ENCODE results near the gene C10orf71. TPM values are rescaled to one million over a fixed set of nuclear protein-coding genes. Genes with fewer than 3 reads are reported as not detected.

The C10orf71 gene
- total RNA-seq, 1 donor from 2014 or later: not detected

GRCh38 chr10:49332333-49332732, 33.4 kb downstream of the C10orf71 start:
- intact Hi-C loops (cut with micrococcal nuclease): no loop called here

GRCh38 chr10:49332768-49333167, 33.8 kb downstream of the C10orf71 start:
- intact Hi-C loops (cut with micrococcal nuclease): no loop called here

DNA sequence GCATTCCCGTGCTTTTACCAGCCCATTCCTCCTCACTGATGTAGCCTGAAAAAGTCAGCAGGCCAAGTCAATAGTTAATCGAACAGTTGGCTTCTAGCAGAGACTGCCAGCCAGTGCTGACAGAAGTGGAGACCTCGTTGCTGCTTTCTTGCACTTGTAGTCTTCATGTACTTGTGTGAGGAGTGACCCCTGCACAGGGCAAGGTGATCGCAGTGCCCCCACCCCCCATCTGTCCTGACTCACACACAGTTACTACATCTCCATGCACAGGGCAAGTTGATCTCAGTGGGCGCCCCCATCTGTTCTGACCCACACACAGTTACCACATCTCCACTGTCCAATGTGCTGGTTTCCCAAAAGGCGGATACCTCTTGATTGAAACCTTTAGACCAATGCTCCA, 34.2 kb downstream of the C10orf71 start:
- intact Hi-C loops (cut with micrococcal nuclease): no loop called here

DNA sequence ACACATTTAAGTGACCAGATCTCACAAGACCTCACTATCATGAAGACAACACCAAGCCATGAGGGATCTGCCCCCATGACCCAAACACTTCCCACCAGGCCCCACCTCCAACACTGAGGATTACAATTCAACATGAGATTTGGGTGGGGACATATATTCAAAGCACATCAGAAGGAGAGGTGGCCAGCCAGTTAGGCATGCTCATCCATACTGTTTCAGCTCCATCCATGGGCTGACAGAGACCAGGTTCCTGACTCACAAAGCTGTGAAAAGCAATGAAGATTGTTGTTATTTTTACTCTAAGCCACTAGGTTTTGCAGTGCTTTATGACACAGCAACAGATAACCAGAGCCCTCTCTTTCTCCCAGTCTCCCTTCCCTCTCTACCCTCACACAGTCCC, 36.0 kb downstream of the C10orf71 start:
- intact Hi-C loops (cut with micrococcal nuclease): no loop called here

GRCh38 chr10:49335364-49335972, 36.5 kb downstream of the C10orf71 start:
- intact Hi-C loops (cut with micrococcal nuclease): no loop called here

DNA sequence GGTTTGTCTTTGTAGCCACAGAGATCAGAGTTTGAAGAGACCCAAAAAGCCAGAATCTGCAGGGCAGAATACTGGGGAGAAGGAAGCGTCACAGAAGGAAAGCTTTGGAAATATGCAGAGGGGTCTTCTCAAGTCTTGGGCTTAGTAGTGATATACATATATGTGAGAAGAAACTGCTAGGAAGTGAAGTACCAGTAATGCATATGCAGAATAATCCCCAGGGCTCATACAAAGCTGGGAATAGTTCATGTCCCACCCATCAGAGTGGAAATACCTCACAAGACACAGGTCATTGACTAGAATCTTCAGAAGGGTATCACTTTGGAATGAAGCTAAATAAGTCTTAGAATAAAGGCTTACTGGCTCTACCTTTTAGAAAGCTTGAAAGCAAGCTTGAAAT, 39.6 kb downstream of the C10orf71 start:
- intact Hi-C loops (cut with micrococcal nuclease): no loop called here

- intact Hi-C loops (cut with micrococcal nuclease): no loop called here
Observed at GRCh38 chr10:49344840-49345239, 45.9 kb downstream of the C10orf71 start.

DNA sequence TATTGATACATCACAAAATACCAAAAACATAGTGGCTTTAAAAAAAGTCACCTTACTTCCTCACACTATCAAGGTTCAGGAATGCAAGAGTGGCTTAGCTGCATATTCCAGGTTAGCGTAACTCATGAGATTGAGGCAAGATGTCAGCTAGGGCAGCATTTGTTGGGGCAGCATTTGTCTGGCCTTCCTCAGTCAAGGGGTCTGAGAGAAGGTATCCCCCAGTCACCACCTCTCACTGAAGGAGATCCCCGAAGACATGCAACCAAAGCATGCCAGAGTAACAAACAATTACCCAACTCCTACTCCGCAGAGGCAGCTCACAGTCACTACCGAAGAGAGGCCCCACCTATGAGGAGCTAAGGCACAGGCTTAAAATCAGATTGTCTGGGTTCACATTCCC, 48.4 kb downstream of the C10orf71 start:
- intact Hi-C loops (cut with micrococcal nuclease): no loop called here

DNA sequence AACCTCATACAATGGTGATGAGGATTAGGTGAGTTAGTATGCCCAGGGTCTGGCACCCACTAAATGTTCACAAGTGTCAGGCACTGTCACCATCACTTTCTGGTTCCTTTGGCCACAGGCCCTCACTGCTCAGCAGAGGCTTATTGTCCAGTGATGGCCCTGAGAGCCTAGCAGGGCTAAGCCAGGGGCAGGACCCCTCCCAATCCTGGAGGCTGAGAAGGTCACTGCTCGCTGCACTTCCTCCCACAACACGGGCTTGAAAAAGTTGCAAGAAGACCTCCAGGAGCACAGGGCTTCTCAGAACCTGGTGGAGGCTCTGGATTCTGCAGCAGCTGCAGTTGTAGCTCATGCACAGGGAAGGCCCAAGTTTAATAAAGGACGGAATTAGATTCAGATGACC, 48.9 kb downstream of the C10orf71 start:
- intact Hi-C loops (cut with micrococcal nuclease): no loop called here

- intact Hi-C loops (cut with micrococcal nuclease): no loop called here
Observed at GRCh38 chr10:49348593-49348992, 49.6 kb downstream of the C10orf71 start.

DNA sequence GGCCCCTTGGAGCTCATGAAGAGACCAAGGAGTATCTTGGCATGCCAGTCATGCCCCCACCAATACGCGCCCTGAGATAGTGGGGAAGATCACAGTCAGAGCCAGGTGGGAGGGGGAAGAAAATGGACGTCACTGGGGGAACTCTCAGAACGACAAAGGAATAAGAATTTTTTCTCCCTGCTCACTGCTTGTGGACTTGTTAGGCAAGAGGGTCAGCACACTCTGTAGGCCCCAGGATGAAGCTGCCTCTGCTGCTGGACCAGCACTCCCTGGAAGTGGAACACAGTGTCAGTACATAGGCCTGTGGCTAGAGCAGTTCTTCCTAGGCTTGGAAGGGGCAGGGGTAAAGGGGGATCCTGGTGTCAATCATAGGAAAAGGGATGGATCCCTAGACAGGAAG, 50.4 kb downstream of the C10orf71 start:
- intact Hi-C loops (cut with micrococcal nuclease): no loop called here

- intact Hi-C loops (cut with micrococcal nuclease): no loop called here
Observed at GRCh38 chr10:49350138-49350537, 51.2 kb downstream of the C10orf71 start.

DNA sequence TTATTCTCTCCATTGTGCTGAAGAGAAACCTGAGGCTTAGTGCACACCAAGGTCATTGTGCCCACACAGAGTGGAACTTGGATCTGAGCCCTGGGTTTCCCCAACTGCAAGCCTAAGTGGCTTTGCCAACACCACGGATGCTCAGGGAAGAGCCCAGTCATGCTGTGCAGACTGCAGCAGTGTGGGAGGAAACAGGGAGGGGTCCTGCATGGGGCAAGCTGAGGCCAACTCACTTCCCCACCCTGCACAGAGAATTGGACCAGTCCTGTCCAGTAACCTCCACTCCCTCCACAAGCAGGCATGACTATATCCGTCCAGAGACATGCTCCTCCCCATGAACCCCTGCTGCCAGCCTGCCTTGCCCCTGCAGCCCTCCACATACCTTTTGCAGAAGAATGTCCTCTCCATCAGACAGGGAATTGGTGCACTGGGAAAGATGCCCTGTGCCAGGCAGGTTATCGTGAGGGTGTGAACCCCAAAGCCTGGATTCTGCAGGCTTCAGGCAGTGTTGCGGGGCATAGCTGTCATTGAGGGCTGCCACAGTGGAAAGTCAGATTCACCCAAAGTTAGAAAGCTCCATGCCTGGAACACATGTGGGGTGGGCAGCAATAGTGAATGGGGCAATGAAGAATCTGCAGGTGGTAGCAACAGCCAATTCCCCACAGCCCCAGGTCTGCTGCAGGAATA, 52.0 kb downstream of the C10orf71 start:
- intact Hi-C loops (cut with micrococcal nuclease): no loop called here

GRCh38 chr10:49351669-49352068, 52.7 kb downstream of the C10orf71 start:
- intact Hi-C loops (cut with micrococcal nuclease): no loop called here

GRCh38 chr10:49352323-49352722, 53.4 kb downstream of the C10orf71 start:
- intact Hi-C loops (cut with micrococcal nuclease): no loop called here

DNA sequence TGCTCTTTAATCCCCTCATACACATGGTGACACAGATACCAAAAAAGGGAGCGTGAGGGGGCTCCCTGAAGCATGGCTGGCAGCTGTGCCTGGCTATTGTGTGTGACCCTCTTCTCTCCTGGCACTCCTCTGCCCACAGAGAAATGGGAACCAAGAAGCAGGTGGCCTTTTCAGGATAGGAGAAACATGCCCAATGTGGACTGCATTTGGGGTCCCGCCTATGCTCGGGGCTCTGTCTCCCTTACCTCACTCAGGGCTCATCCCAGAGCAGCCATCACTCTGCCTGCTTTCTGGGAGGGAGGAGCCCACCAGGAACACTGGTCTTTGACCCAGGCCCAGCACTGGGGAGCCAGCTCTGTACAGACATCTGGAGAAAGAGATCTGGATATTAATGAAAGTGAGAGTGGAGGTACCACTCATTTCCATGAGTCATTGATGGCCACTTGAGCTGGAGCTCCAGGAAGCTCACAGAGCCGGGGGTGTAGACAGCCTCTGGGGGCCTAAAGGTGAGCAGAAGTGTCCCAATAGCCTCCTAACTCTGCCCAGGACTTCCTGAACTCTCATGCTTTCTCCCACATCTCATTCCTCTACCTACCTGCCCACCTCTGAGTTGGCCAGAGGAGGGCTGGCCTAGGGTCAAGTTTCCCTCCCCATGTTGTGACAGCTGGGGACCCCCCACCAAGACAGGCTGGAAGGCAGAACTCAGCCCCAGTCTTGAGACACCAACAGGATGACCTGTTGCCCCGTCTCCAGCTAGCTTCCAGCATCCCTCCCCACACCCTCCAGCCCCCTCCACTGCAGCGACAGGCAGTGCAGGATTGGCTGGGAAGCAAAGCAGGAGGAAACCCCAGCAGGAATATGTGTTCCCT, 54.3 kb downstream of the C10orf71 start:
- intact Hi-C loops (cut with micrococcal nuclease): no loop called here

DNA sequence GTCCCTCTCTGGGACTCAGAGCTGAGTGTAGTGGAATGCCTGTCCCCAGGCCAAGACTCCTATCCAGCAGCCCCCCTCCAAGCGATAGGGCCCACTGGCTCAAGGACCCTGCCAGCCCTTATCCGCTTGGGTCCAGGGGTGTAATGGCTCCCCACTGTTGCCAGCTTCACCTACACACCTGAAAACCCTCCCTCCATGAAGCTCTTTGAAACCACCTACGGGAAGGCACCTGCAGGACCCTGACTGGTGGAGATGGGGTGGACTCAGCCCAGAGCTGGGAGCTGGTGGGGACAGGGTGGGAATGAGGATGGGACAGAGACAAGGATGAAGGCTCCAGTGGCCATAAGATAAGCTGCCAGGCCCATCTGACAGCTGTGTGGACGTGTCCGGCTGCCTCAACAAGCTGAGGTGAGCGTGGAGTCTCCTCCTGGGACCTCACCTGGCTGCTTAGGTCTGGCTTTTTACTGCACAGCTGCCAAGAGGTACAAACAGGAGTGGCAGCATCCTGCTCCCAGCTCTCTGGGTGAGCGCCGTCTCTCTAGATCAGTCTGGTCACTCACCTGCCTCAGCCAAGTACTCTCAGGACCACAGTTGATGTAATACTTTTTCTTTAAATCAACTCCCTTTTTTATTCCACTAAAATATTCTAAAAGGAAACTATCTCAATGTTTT, 55.1 kb downstream of the C10orf71 start:
- intact Hi-C loops (cut with micrococcal nuclease): no loop called here

DNA sequence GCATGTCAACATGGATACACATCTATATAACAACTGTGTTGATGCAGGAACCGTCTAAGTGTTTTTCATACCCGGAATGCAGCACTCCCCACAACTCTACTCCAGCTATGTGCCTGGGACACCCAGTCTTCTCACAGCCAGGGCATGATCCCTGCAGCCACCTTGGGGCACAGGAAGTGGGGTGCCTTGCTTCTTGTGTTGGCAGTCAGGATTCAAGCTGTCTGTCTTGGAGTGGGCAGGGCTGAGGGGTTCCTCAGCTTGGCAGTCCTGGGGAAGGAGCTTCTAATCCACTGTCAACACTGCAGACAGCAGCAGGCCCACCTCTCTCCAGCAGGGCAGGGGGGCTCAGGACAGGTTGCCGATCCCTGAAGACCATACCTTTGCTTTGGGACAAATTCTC, 55.6 kb downstream of the C10orf71 start:
- intact Hi-C loops (cut with micrococcal nuclease): no loop called here

- intact Hi-C loops (cut with micrococcal nuclease): no loop called here
Observed at GRCh38 chr10:49355221-49355620, 56.3 kb downstream of the C10orf71 start.

DNA sequence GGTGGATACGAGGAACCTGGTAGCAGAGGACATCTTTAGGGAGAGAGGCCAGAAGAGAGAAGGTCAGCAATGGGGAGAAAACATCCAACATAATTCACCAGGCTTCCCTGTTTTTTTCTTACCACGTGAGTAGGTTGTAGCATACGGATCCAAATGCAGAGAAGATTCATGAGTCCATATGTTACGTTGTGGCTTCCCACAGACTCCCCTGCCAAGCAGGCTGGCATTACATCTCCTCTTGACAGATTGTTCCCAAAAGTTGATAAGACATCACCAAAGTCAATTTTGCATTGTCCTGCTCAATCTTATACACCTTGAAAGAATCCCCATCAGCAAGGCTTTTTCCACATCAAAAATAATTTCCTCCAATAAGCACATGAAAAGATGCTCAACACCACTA, 57.2 kb downstream of the C10orf71 start:
- intact Hi-C loops (cut with micrococcal nuclease): no loop called here

DNA sequence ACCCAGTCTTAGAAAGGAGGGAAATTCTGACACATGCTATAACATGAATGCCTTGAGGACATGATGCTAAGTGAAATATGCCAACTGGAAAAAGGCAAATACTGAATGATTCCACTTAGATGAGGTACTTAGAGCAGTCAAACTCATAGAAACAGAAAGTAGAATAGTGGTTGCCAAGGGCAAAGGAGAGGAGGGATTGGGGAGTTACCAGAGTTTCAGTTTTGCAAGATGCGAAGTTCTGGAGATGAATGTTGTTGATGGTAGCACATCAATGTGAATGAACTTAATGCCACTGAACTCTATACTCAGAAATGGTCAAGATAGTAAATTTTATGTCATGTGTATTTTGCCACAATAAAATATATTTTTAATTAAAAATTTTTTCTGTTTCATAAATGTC, 58.0 kb downstream of the C10orf71 start:
- intact Hi-C loops (cut with micrococcal nuclease): no loop called here

DNA sequence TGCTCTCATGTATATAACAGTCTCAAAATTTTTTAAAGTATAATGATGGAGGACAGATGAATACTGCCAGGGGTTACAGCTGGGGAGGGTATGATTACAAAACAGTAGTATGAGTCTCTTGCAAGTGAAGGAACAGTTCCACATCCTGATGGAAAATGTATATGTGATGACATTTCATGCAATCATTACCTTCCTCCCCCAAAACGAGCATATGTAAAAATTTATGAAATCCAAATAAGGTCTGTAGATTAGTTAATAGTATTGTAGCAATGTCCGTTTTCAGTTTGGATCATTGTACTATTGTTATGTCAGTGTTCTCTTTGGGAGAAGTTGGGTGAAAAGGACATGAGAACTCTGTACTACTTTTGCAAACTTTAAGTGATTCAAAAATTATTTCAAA, 58.9 kb downstream of the C10orf71 start:
- intact Hi-C loops (cut with micrococcal nuclease): no loop called here

Data from T-helper 2 cell treated with Interferon-gamma antibody and Interleukin-4, amounts not matched to agents 100 ng/mL and 5 ng/mL, for 36 hours (primary cell).